ENCODE measurements around the gene KIF13A.
"Not testable (repeated sequence)": the region's sequence is repeated elsewhere in the genome, so short reads cannot be mapped to it uniquely, and the experiment has no call there.

The KIF13A gene

GRCh38 chr6:17842014-17842776 is 145.2 kb downstream of the KIF13A start:
- DNase-seq: no peak

DNA sequence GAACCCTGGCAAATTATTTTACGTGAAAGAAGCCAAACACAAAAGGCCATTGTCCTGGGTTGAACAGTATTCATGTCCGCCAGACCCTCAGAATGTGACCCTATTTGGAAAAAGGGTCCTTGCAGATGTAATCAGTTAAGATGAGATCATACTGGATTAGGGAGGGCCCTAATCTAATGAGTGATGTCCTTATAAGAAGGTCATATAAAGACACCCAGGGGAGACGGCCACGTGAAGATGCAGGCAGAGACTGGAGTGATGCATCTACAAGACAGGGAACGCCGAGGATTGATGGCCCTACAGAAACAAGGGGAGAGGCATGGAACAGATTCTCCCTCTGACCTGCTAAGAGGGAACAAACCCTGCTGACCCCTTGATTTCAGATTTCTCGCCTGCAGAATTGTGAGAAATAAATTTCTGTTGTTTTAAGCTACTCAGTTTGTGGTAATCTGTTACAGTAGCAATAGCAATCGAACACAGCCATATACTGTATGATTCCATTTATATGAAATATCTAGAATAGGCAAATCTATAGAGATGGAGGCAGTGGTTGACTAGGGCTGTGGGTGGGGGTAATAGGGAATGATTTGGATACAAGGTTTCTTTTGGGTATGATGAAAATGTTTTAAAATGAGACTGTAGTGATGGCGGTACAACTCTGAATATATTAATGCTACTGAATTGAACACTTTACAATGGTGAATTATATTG is 147.8 kb downstream of the KIF13A start:
- no peak for DNase-seq

DNA sequence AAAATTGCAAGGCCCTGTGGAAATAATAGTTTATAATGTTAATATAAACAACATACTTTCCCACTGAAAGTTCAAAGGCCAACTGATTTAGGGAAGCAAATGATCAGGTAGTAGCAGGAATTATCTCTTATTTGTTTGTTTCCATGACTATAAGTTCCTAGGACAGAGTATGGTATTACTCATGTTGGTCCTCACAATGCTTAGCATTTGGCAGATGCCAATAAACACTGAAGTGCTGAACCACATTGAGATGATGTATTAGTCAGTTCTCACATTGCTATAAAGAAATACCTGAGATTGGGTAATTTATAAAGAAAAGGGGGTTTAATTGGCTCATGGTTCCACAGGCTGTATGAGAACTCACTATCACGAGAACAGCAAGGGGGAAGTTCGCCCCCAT is 151.1 kb downstream of the KIF13A start:
- no peak for DNase-seq

GRCh38 chr6:17835784-17836183 is 151.7 kb downstream of the KIF13A start:
- no peak for DNase-seq

- no peak for DNase-seq
Measured at GRCh38 chr6:17831135-17831534, 156.3 kb downstream of the KIF13A start.

DNA sequence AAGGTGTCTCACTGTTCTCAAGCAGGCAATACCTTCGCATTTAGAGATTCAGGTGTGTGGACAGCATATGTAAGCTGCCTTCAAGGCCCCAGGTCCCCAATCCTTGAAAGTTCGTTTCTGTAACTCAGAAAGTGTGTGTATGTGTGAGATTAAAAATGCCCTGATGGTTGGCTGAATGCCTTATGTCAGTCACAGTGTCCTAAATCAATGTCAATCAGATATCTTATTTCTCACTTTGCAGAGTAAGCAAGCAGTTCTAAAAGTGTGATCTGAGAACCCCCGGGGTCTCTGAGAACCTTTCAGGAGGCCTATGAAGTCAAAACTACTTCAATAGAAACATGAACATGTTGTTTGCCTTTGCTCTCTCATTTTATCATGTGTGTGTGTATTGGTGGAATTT is 157.5 kb downstream of the KIF13A start:
- DNase-seq: no peak

DNA sequence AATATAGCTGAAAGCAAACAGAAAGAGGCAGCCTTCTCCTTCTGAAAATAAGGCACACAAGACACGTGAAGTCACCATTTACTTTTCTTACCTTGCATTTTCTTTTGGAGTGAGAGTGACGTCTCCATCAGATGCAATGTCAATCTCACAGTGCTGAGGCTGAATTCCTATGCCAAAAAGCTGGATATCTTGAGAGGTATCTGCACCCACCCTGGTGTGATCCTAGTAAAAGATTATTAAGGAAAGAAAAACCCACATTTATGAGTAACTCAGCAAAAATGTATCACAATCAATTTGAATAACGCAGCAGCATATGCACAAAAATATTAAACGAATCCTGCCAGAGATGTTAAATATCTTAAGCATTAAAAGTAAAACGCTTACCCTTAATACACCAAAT is 159.3 kb downstream of the KIF13A start:
- DNase-seq: no peak

GRCh38 chr6:17826301-17826700 is 161.1 kb downstream of the KIF13A start:
- no peak for DNase-seq

DNA sequence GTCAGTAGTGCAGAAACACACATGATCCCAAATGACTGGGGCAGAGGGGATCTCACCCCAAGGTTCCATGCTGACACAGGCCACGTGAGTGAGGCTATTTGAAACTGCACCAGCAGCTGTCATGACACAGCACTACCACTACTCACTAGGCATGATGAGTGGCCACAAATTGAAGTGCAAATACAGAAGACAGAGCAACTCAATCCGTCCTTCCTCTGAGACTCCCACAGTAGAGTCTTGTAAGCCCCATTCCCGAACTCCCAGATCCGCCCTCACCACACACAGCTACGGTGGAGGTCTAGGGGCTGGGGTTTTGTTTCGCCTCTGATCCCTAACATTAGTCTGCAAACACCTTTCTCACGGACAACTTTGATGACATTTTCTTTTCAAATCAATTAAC is 167.4 kb downstream of the KIF13A start:
- no peak for DNase-seq

DNA sequence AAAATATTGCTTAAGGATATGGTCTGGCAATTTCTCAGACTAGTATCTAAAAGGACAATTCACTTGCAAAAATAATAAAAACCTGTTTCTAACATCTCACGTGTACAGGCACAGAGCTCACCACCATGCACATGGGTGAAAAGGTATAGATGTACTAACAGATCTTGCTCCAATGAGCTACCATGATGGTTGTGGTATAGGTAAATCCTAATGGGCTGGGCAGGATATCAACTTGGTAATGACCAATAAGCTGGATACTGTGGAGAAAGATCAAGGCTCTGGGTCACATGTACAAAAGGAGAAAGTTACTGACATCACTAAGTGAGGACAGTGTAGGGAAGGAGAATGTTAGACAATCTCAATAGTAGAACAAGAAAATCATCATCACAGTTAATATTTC is 169.7 kb downstream of the KIF13A start:
- no peak for DNase-seq

- DNase-seq: no peak
Measured at GRCh38 chr6:17816921-17817611, 170.4 kb downstream of the KIF13A start.

GRCh38 chr6:17813542-17813941 is 173.9 kb downstream of the KIF13A start:
- DNase-seq: no peak

DNA sequence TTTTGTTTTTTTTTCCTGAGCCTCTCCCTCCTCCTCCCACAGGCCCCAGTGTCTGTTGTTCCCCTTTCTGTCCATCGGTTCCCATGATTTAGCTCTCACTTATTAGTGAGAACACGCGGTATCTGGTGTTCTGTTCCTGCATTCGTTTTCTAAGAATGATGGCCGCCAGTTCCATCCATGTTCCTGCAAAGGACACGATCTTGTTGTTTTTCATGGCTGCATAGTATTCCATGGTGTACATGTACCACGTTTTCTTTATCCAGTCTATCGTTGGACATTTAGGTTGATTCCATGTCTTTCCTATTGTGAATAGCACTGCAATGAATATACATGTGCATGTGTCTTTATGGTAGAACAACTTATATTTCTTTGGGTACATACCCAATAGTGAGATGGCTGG is 175.1 kb downstream of the KIF13A start:
- DNase-seq: no peak

DNA sequence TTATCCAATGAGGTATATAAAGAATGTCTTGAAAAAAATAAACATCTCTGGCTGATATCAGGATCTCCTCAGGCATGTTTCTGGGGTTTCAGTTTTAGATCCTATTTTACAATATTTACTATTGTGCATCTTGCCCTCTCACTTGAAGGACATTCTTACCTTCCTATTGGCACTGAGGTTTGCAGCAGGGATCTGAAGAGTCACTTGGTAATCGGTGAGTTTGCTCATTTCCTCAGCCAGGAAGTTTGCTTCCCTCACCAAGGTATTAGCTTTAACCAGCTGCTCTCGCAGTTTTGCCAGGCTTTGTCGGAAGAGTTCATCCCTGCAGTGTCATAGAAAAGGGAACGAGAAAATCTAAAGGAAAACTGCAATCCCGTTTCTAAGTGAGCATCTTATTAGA is 178.8 kb downstream of the KIF13A start:
- no peak for DNase-seq

GRCh38 chr6:17807431-17807830 is 180.0 kb downstream of the KIF13A start:
- DNase-seq: not testable (repeated sequence)

DNA sequence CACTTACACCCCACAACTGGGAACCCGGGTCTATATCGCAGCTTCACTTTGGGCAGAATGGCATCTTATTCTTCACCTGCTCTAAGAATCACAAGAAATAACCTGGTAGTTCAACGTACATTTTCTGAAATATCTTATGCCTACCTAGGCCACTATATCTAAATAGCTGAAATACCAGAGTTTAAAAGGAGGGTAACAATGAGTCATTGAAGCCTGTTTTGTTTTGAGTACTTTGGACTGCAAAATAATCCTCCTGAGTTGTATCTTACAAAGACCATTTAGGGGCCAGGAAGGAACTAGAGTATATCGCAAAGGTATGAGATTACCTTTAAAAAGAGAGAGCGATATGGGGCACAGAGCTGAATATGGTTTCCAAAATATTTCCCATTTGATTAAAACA is 184.0 kb downstream of the KIF13A start:
- no peak for DNase-seq

DNA sequence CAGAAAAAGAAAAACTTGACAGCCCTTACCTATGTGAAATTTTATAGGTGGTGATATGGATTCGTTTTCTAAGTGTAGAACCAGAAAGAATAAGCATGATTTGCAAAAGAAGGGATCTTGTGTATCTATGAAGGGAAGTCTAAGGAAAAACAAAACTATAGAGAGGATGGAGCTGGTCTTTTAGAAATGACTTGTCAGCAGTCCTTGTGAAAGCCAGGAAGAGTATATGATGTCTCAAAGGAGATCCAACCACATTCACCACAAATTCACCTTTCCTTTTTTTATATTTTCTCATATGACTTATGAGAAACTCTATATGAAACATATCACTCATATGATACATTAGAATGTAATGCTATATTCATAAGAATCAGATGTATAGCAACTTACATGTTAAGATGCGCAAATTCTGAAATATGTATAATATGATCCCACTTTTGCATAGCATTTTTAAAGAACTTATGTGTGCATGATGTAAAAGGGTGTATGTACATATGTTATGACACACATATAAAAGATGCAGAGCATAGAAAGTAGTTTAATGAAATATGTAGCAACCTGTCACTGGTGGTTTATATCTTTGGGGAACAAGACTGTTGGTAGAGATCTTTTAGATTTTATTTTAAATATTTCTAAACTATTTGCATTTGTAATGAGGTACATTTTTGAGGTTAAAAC is 188.8 kb downstream of the KIF13A start:
- no peak for DNase-seq

GRCh38 chr6:17790489-17790888 is 196.9 kb downstream of the KIF13A start:
- DNase-seq: no peak

- DNase-seq: no peak
Measured at GRCh38 chr6:17785094-17785787, 202.2 kb downstream of the KIF13A start.

DNA sequence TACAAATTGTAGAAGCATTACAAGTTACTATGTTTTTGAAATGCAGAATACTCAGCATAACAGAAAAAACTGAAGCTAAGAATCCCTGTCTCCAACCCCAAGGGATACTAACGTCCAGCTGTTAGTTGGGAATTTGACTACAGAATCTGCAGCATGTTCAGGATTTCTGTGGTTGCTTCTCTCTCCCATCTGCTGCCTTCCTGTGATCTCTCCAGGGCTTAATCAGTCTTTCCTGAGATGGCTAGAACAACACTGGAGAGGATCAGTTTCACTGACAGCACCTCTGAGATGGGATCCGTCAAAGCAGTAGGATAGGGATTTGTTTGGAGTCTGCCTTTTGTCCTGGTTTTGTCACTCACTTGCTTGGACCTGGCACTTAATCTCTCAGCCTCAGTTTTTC is 207.4 kb downstream of the KIF13A start:
- no peak for DNase-seq

DNA sequence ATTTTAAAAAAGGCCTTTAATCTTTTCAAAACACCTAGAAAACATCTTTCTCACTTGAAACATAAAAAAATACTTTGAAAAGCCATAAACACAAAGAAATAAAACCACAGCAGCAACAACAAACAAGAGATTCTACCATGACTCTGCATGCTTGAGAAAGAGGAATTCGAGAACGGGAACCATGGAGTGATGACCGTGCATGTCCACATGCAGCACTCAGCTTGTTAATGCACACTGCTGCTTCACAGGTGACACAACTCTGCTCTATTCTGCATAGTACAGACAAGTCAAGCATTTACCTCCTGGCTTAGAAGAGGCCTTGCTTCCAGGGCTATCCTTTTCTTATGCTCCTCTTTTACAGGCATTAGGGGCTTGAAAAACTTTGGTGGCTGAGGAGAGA is 215.8 kb downstream of the KIF13A start:
- no peak for DNase-seq

DNA sequence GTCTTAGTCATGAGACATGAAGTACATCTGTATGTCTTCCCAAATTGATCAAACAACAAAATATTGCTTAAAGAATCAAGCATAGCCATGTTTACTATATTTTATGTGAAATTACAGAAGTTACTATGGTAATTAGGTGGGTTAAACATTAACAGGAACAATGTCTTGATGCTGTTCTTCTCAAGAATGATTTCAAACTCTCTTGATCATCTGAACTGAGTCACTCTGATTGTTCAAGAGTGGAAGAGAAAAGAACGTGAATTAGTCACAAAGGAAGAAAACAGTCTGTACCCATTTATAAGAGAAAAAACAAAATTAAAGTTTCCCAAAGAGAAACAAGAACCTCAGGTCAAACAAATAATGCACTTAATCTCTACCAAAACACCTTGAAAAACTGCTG is 218.6 kb downstream of the KIF13A start:
- no peak for DNase-seq

- DNase-seq: no peak
Measured at GRCh38 chr6:17768388-17768787, 219.0 kb downstream of the KIF13A start.
